ENCODE measurements around the gene C21orf58.

The C21orf58 gene

GRCh38 chr21:46354046-46354445 is 30.4 kb upstream of the C21orf58 start:
- H3K4me3 ChIP-seq (ENCODE audit: control insufficient read depth, low read depth, low read length) = no peak overlapping the region
- no peak for DNase-seq (ENCODE audit: low read depth)
- TF ChIP-seq, protein P1, sequence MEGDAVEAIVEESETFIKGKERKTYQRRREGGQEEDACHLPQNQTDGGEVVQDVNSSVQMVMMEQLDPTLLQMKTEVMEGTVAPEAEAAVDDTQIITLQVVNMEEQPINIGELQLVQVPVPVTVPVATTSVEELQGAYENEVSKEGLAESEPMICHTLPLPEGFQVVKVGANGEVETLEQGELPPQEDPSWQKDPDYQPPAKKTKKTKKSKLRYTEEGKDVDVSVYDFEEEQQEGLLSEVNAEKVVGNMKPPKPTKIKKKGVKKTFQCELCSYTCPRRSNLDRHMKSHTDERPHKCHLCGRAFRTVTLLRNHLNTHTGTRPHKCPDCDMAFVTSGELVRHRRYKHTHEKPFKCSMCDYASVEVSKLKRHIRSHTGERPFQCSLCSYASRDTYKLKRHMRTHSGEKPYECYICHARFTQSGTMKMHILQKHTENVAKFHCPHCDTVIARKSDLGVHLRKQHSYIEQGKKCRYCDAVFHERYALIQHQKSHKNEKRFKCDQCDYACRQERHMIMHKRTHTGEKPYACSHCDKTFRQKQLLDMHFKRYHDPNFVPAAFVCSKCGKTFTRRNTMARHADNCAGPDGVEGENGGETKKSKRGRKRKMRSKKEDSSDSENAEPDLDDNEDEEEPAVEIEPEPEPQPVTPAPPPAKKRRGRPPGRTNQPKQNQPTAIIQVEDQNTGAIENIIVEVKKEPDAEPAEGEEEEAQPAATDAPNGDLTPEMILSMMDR (IDR thresholded peaks at IDR 0.05; ENCODE audit: control insufficient read depth, insufficient read depth, low read depth, low read length, missing control alignments) = no peak

GRCh38 chr21:46352913-46353312 is 29.2 kb upstream of the C21orf58 start:
- TF ChIP-seq, protein P1 (IDR thresholded peaks at IDR 0.05; ENCODE audit: control insufficient read depth, insufficient read depth, low read depth, low read length, missing control alignments) = no peak
- H3K4me3 ChIP-seq (ENCODE audit: control insufficient read depth, low read depth, low read length) = no peak overlapping the region
- DNase-seq (ENCODE audit: low read depth) = no peak

- DNase-seq (ENCODE audit: low read depth) = no peak
- TF ChIP-seq, protein P1 (IDR thresholded peaks at IDR 0.05; ENCODE audit: control insufficient read depth, insufficient read depth, low read depth, low read length, missing control alignments) = no peak
Observed at GRCh38 chr21:46352164-46352515, 28.5 kb upstream of the C21orf58 start.

DNA sequence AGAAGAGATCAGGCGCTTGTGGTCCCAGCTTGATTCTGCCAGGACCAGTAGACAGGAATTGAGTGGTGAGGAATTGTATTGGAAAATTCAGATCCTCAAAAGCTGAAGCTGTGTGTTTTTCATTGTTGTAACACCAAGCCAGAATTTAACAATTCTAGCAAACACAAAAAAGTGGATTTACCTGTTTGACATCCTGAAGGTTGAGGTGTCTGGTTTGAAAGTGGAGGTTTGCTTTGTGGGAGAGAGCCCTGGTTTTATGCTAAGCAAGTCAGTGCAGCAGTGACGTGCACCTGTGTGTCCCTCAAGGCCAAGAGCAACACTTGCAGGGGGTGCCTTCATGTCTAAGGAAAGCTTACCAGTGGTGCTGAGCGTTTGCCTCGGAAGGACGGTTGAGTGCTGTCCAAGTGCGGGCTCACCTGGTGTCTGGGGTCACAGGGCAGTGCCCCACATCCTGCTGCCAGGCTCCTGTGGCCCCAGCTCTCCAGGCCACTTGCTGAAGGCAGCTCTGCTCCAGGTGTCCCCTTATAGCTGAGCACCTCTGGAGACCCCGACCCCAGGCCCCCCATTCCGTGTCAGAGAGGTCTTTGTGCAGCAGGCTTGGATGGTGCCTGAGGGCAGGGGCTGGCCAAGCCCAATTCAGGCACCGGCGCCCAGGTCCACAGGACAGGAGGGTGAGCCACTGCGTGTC is 27.9 kb upstream of the C21orf58 start:
- TF ChIP-seq, protein P1 (IDR thresholded peaks at IDR 0.05; ENCODE audit: control insufficient read depth, insufficient read depth, low read depth, low read length, missing control alignments) = no peak
- no peak for DNase-seq (ENCODE audit: low read depth)
- H3K4me3 ChIP-seq (ENCODE audit: control insufficient read depth, low read depth, low read length) = no peak overlapping the region

More at GRCh38 chr21:46352164-46352515, 28.5 kb upstream of the C21orf58 start:
- H3K4me3 ChIP-seq (ENCODE audit: control insufficient read depth, low read depth, low read length) = no peak overlapping the region

GRCh38 chr21:46350981-46351380 is 27.3 kb upstream of the C21orf58 start:
- H3K4me3 ChIP-seq (ENCODE audit: control insufficient read depth, low read depth, low read length) = no peak overlapping the region
- DNase-seq (ENCODE audit: low read depth) = no peak
- TF ChIP-seq, protein P1 (IDR thresholded peaks at IDR 0.05; ENCODE audit: control insufficient read depth, insufficient read depth, low read depth, low read length, missing control alignments) = no peak

- no peak for DNase-seq (ENCODE audit: low read depth)
- TF ChIP-seq, protein P1 (IDR thresholded peaks at IDR 0.05; ENCODE audit: control insufficient read depth, insufficient read depth, low read depth, low read length, missing control alignments) = no peak
- no peak overlapping the region for H3K4me3 ChIP-seq (ENCODE audit: control insufficient read depth, low read depth, low read length)
Observed at GRCh38 chr21:46350571-46350970, 26.9 kb upstream of the C21orf58 start.
